HL-60 (cell line): ENCODE results near the gene SMYD1.

ENCODE experiments used
- DNase-seq, 2 experiments: peaks; one replicate each; pipeline ENCODE4 v3.0.0-alpha.2; 2010 to 2020; ENCODE audit warnings: low read depth in 1 of 2, low spot score in 1 of 2
- H3K27ac ChIP-seq: fragments of 250-450 bp; sonication (Bioruptor Pico); replicated peaks from 2 replicates; pipeline ENCODE4 v1.5.1; 2020; ENCODE audit warnings: mild to moderate bottlenecking, moderate library complexity
- H3K27me3 ChIP-seq: fragments of 250-450 bp; sonication (Bioruptor Pico); 2 replicates; pipeline ENCODE4 v1.5.1; 2021; ENCODE audit warnings: mild to moderate bottlenecking, moderate library complexity; ENCODE audit not compliant: insufficient read depth, poor library complexity, severe bottlenecking
- H3K4me3 ChIP-seq: replicated peaks from 2 replicates; pipeline ENCODE4 v1.5.1; 2011; ENCODE audit warnings: mild to moderate bottlenecking, control low read depth, low read length; ENCODE audit not compliant: insufficient read depth
- GABPA ChIP-seq: IDR thresholded peaks from 2 replicates; pipeline ENCODE4 v1.6.1; 2012; ENCODE audit warnings: low read depth
- POLR2AphosphoS5 ChIP-seq: IDR thresholded peaks from 2 replicates; pipeline ENCODE4 v1.6.1; 2012; ENCODE audit warnings: low read depth
- SPI1 ChIP-seq: IDR thresholded peaks from 2 replicates; pipeline ENCODE4 v1.6.1; 2012; ENCODE audit warnings: low read depth, mild to moderate bottlenecking, borderline replicate concordance
- TF ChIP-seq, protein P1 (sequence below): IDR thresholded peaks from one replicate; pipeline ENCODE4 v1.5.1; 2011; ENCODE audit warnings: low read length, control low read depth, inconsistent platforms; ENCODE audit not compliant: insufficient read depth
- TF ChIP-seq, protein P2 (sequence below): IDR thresholded peaks from 2 replicates; pipeline ENCODE4 v1.6.1; 2012; ENCODE audit warnings: low read depth; ENCODE audit not compliant: insufficient replicate concordance

SMYD1 gene

DNA sequence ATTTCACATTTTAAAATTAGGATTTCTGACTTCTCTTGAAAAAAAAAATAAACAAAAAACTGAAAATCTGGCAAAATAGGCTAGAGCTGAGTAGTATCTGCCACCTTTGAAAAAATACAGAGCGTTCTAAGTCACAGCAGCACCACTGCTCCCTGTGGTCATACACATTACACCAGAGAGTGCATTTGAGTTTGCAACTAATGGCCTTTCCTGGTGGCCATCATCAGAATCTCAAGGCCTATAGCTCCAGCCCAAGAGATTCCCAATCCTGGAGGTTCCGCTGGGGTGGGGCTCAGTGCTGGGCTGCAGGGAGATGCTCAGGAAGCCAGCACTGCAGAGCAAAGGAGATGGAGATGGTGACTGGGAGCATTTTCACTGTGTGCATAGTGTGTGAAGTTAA lies 17.5 kb downstream of the SMYD1 start:
- H3K4me3 ChIP-seq, result no peak overlapping the region
- no peak for DNase-seq
- H3K27me3 ChIP-seq, result no peaks in the 10 kb centered on the region
- TF ChIP-seq, protein P1, sequence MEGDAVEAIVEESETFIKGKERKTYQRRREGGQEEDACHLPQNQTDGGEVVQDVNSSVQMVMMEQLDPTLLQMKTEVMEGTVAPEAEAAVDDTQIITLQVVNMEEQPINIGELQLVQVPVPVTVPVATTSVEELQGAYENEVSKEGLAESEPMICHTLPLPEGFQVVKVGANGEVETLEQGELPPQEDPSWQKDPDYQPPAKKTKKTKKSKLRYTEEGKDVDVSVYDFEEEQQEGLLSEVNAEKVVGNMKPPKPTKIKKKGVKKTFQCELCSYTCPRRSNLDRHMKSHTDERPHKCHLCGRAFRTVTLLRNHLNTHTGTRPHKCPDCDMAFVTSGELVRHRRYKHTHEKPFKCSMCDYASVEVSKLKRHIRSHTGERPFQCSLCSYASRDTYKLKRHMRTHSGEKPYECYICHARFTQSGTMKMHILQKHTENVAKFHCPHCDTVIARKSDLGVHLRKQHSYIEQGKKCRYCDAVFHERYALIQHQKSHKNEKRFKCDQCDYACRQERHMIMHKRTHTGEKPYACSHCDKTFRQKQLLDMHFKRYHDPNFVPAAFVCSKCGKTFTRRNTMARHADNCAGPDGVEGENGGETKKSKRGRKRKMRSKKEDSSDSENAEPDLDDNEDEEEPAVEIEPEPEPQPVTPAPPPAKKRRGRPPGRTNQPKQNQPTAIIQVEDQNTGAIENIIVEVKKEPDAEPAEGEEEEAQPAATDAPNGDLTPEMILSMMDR, result no peak
- TF ChIP-seq, protein P2, sequence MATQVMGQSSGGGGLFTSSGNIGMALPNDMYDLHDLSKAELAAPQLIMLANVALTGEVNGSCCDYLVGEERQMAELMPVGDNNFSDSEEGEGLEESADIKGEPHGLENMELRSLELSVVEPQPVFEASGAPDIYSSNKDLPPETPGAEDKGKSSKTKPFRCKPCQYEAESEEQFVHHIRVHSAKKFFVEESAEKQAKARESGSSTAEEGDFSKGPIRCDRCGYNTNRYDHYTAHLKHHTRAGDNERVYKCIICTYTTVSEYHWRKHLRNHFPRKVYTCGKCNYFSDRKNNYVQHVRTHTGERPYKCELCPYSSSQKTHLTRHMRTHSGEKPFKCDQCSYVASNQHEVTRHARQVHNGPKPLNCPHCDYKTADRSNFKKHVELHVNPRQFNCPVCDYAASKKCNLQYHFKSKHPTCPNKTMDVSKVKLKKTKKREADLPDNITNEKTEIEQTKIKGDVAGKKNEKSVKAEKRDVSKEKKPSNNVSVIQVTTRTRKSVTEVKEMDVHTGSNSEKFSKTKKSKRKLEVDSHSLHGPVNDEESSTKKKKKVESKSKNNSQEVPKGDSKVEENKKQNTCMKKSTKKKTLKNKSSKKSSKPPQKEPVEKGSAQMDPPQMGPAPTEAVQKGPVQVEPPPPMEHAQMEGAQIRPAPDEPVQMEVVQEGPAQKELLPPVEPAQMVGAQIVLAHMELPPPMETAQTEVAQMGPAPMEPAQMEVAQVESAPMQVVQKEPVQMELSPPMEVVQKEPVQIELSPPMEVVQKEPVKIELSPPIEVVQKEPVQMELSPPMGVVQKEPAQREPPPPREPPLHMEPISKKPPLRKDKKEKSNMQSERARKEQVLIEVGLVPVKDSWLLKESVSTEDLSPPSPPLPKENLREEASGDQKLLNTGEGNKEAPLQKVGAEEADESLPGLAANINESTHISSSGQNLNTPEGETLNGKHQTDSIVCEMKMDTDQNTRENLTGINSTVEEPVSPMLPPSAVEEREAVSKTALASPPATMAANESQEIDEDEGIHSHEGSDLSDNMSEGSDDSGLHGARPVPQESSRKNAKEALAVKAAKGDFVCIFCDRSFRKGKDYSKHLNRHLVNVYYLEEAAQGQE, result no peak
- no peak for TF ChIP-seq POLR2AphosphoS5
- TF ChIP-seq SPI1, result no peak
- TF ChIP-seq GABPA, result no peak
- no peak overlapping the region for H3K27ac ChIP-seq

DNA sequence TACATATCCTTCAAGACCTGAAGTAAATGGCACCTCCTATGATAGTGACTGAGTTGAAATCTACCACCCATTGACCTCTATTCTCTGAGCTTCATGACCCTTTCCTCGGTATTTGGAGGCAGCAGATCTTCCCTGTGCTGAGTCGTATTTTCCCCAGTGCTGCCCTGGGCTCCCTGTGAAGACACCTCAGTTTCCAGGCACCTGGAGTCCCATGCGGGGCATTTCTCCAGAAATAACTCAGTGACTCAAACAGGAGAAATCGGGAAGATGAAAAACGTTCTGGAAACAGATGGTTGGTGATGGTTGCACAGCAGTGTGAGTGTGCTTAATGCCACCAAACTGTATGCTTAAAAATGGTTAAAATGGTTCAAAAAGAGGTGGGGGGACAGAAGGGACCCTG lies 18.0 kb downstream of the SMYD1 start:
- TF ChIP-seq, protein P2, result no peak
- TF ChIP-seq SPI1 (no peak), POLR2AphosphoS5 (no peak), GABPA (no peak)
- TF ChIP-seq, protein P1, result no peak
- Histone ChIP-seq H3K4me3 (no peak overlapping the region), H3K27me3 (no peaks in the 10 kb centered on the region), H3K27ac (no peak overlapping the region)
- no peak for DNase-seq

DNA sequence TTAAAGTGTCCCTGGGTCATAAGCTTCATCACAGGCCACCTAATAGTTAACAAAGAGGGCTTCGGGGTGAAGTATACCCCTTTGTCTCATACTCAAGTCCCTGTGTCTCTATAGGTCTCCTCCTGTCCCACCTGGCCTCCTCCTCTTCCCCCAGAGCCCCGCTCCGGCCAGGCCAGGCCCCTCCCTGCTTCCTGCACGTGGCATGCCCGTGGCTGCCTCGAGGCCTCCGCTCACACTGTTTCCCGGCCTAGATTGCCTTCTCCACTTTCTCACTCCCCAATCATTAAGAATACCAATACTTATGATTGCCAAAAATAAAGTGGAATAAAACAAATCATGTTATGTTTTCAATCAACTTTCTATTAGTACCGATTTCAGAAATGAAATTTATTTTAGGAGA lies 18.8 kb downstream of the SMYD1 start:
- no peak overlapping the region for H3K27ac ChIP-seq
- H3K4me3 ChIP-seq, result no peak overlapping the region
- TF ChIP-seq GABPA (no peak), POLR2AphosphoS5 (no peak), SPI1 (no peak)
- TF ChIP-seq, protein P2, result no peak
- TF ChIP-seq, protein P1, result no peak
- no peak for DNase-seq
- H3K27me3 ChIP-seq, result no peaks in the 10 kb centered on the region
